Inflammatory macrophage treated with lipopolysaccharide for 4 hours (primary cell): ENCODE measurements around the gene MAPK6.
"Not testable (repeated sequence)": the region's sequence is repeated elsewhere in the genome, so short reads cannot be mapped to it uniquely, and the experiment has no call there.

Experiments used
- DNase-seq: peaks from one replicate; pipeline ENCODE4 v3.0.0-alpha.2; 2020

The MAPK6 gene

GRCh38 chr15:52050416-52050815 lies 31.4 kb downstream of the MAPK6 start:
- DNase-seq: no peak

GRCh38 chr15:52052066-52052935 lies 33.3 kb downstream of the MAPK6 start:
- peak; percentile 71 for DNase-seq

- no peak for DNase-seq
Measured at GRCh38 chr15:52054381-52054780, 35.4 kb downstream of the MAPK6 start.

- not testable (repeated sequence) for DNase-seq
Measured at GRCh38 chr15:52054858-52055257, 35.8 kb downstream of the MAPK6 start.

GRCh38 chr15:52056001-52056400 lies 37.0 kb downstream of the MAPK6 start:
- DNase-seq: no peak

- DNase-seq: no peak
Measured at GRCh38 chr15:52056496-52056895, 37.5 kb downstream of the MAPK6 start.

- peak; percentile 49 for DNase-seq
Measured at GRCh38 chr15:52057996-52058395, 39.0 kb downstream of the MAPK6 start.

- DNase-seq: no peak
Measured at GRCh38 chr15:52060501-52060900, 41.5 kb downstream of the MAPK6 start.

- no peak for DNase-seq
Measured at GRCh38 chr15:52066842-52067544, 48.0 kb downstream of the MAPK6 start.

- DNase-seq: no peak
Measured at GRCh38 chr15:52067545-52067926, 48.5 kb downstream of the MAPK6 start.

GRCh38 chr15:52068004-52068615 lies 49.1 kb downstream of the MAPK6 start:
- DNase-seq: no peak

- no peak for DNase-seq
Measured at GRCh38 chr15:52069559-52069958, 50.5 kb downstream of the MAPK6 start.

- no peak for DNase-seq
Measured at GRCh38 chr15:52071570-52071969, 52.6 kb downstream of the MAPK6 start.

GRCh38 chr15:52076889-52077781 lies 58.1 kb downstream of the MAPK6 start:
- DNase-seq: peak; percentile 67

- DNase-seq: no peak
Measured at GRCh38 chr15:52078197-52078875, 59.3 kb downstream of the MAPK6 start.

GRCh38 chr15:52078876-52079700 lies 60.1 kb downstream of the MAPK6 start:
- DNase-seq: peak; percentile 76

GRCh38 chr15:52080031-52080430 lies 61.0 kb downstream of the MAPK6 start:
- DNase-seq: no peak

GRCh38 chr15:52080706-52081392 lies 61.8 kb downstream of the MAPK6 start:
- DNase-seq: no peak

GRCh38 chr15:52082197-52083036 lies 63.4 kb downstream of the MAPK6 start:
- no peak for DNase-seq

GRCh38 chr15:52083037-52083359 lies 64.0 kb downstream of the MAPK6 start:
- DNase-seq: not testable (repeated sequence)
